ENCODE measurements around the gene CYP17A1. TPM values are rescaled to one million over a fixed set of nuclear protein-coding genes. Genes with fewer than 3 reads are reported as not detected.
"Not testable (repeated sequence)": the region's sequence is repeated elsewhere in the genome, so short reads cannot be mapped to it uniquely, and the experiment has no call there.

CYP17A1 gene
- total and polyA plus RNA-seq, 4 donors, result 0.39 to 3.7 (median 1.6) TPM

- WGBS, 2 donors, result 67 to 92% methylated on average over 11 of the region's 11 CpGs
- DNase-seq, result no peak
Measured at GRCh38 chr10:102841827-102842345, 4.7 kb upstream of the CYP17A1 start.

GRCh38 chr10:102838276-102838927 is 1.2 kb upstream of the CYP17A1 start:
- DNase-seq; H3K4me3 ChIP-seq; H3K27me3 ChIP-seq (ENCODE audit: control insufficient read depth in 3 of 3, insufficient read depth in 3 of 3, low read length in 2 of 3); H3K36me3 ChIP-seq (ENCODE audit: control insufficient read depth in 4 of 4, insufficient read depth in 4 of 4, low read length in 4 of 4); H3K9me3 ChIP-seq (ENCODE audit: control insufficient read depth in 4 of 4, insufficient read depth in 3 of 4, low read length in 3 of 4); H3K4me1 ChIP-seq (ENCODE audit: control insufficient read depth in 5 of 5, insufficient read depth in 5 of 5, low read length in 5 of 5); H3K9ac ChIP-seq (ENCODE audit: insufficient read depth in 1 of 2, low read length in 2 of 2); H3K27ac ChIP-seq (ENCODE audit: low read depth in 1 of 2, low read length in 1 of 2); ATAC-seq (ENCODE audit: insufficient read depth, low FRiP score): not testable (repeated sequence)
- 88 to 89% methylated on average over 9 of the region's 9 CpGs for WGBS, 2 donors

More at GRCh38 chr10:102841827-102842345, 4.7 kb upstream of the CYP17A1 start:
- Histone ChIP-seq H3K27me3 (ENCODE audit: control insufficient read depth in 3 of 3, insufficient read depth in 3 of 3, low read length in 2 of 3) (no peaks in the 10 kb centered on the region), H3K27ac (ENCODE audit: low read depth in 1 of 2, low read length in 1 of 2) (no peak overlapping the region), H3K36me3 (ENCODE audit: control insufficient read depth in 4 of 4, insufficient read depth in 4 of 4, low read length in 4 of 4) (no peaks in the 10 kb centered on the region), H3K4me3 (no peak overlapping the region), H3K4me1 (ENCODE audit: control insufficient read depth in 5 of 5, insufficient read depth in 5 of 5, low read length in 5 of 5) (peaks cover 0 to 2% (median 0%) of the 10 kb centered on the region in 5 donors), H3K9me3 (ENCODE audit: control insufficient read depth in 4 of 4, insufficient read depth in 3 of 4, low read length in 3 of 4) (no peaks in the 10 kb centered on the region), H3K9ac (ENCODE audit: insufficient read depth in 1 of 2, low read length in 2 of 2) (no peak overlapping the region)
- no peak for TF ChIP-seq CTCF (IDR thresholded peaks at IDR 0.05; ENCODE audit: control extremely low read depth, extremely low read depth)
- ATAC-seq (ENCODE audit: insufficient read depth, low FRiP score), result no peak

GRCh38 chr10:102835007-102835482 is 2.2 kb downstream of the CYP17A1 start:
- Histone ChIP-seq H3K4me1 (ENCODE audit: control insufficient read depth in 5 of 5, insufficient read depth in 5 of 5, low read length in 5 of 5) (peaks cover 0 to 2% (median 0%) of the 10 kb centered on the region in 5 donors), H3K4me3 (no peak overlapping the region), H3K27me3 (ENCODE audit: control insufficient read depth in 3 of 3, insufficient read depth in 3 of 3, low read length in 2 of 3) (no peaks in the 10 kb centered on the region), H3K36me3 (ENCODE audit: control insufficient read depth in 4 of 4, insufficient read depth in 4 of 4, low read length in 4 of 4) (no peaks in the 10 kb centered on the region), H3K9ac (ENCODE audit: insufficient read depth in 1 of 2, low read length in 2 of 2) (no peak overlapping the region), H3K9me3 (ENCODE audit: control insufficient read depth in 4 of 4, insufficient read depth in 3 of 4, low read length in 3 of 4) (no peaks in the 10 kb centered on the region), H3K27ac (ENCODE audit: low read depth in 1 of 2, low read length in 1 of 2) (no peak overlapping the region)
- ATAC-seq (ENCODE audit: insufficient read depth, low FRiP score) (peak; percentile 84), DNase-seq (peak; percentile 82 to 87 (median 83))
- 67% methylated on average over 11 of the region's 11 CpGs for WGBS, 2 donors
- TF ChIP-seq CTCF (IDR thresholded peaks at IDR 0.05; ENCODE audit: control extremely low read depth, extremely low read depth), result peak; percentile 92

GRCh38 chr10:102834143-102834542 is 3.1 kb downstream of the CYP17A1 start:
- 58 to 68% methylated on average over 9 of the region's 9 CpGs for WGBS, 2 donors
- peaks cover 0 to 2% (median 0%) of the 10 kb centered on the region in 5 donors for H3K4me1 ChIP-seq (ENCODE audit: control insufficient read depth in 5 of 5, insufficient read depth in 5 of 5, low read length in 5 of 5)

More at GRCh38 chr10:102834143-102834542, 3.1 kb downstream of the CYP17A1 start:
- H3K36me3 ChIP-seq (ENCODE audit: control insufficient read depth in 4 of 4, insufficient read depth in 4 of 4, low read length in 4 of 4), result no peaks in the 10 kb centered on the region
- no peak overlapping the region for H3K9ac ChIP-seq (ENCODE audit: insufficient read depth in 1 of 2, low read length in 2 of 2)
- no peak overlapping the region for H3K27ac ChIP-seq (ENCODE audit: low read depth in 1 of 2, low read length in 1 of 2)
- no peak for DNase-seq
- H3K4me3 ChIP-seq, result no peak overlapping the region
- H3K9me3 ChIP-seq (ENCODE audit: control insufficient read depth in 4 of 4, insufficient read depth in 3 of 4, low read length in 3 of 4), result no peaks in the 10 kb centered on the region
- TF ChIP-seq CTCF (IDR thresholded peaks at IDR 0.05; ENCODE audit: control extremely low read depth, extremely low read depth), result no peak
- no peak for ATAC-seq (ENCODE audit: insufficient read depth, low FRiP score)
- H3K27me3 ChIP-seq (ENCODE audit: control insufficient read depth in 3 of 3, insufficient read depth in 3 of 3, low read length in 2 of 3), result no peaks in the 10 kb centered on the region
